WTC11 (cell line): ENCODE data around the gene PCSK5. TPM values are rescaled to one million over a fixed set of nuclear protein-coding genes. Genes with fewer than 3 reads are reported as not detected.

ENCODE experiments used
- ATAC-seq: fragments of 200-7000 bp; cut with Tn5 transposase; 2 replicates; pipeline ENCODE4 v1.10.0; 2021; ENCODE audit warnings: mild to moderate bottlenecking, moderate library complexity
- CTCF ChIA-PET: fragments of 300-600 bp; sonication (Branson Sonifier 250); formaldehyde crosslinking; loops from one replicate; lab custom pipeline; 2021; ENCODE audit warnings: antibody characterized with exemption; lab: Charles Lee
- POLR2A ChIA-PET: fragments of 350-600 bp; sonication (Branson Sonifier 250); formaldehyde crosslinking; loops from one replicate; lab custom pipeline; 2021; ENCODE audit warnings: antibody characterized with exemption; lab: Charles Lee
- DNase-seq: peaks from one replicate; pipeline ENCODE4 v3.0.0; 2021; ENCODE audit warnings: low spot score
- H3K27ac Mint-ChIP-seq: 2 replicates; pipeline ENCODE4 v1.8.0; 2021; ENCODE audit warnings: mixed read lengths
- H3K27me3 Mint-ChIP-seq: 2 replicates; pipeline ENCODE4 v1.8.0; 2021; ENCODE audit warnings: low read depth, mild to moderate bottlenecking, moderate library complexity, mixed read lengths
- H3K36me3 Mint-ChIP-seq: 2 replicates; pipeline ENCODE4 v1.8.0; 2021; ENCODE audit warnings: mixed read lengths
- H3K4me1 Mint-ChIP-seq: 2 replicates; pipeline ENCODE4 v1.8.0; 2022; ENCODE audit warnings: mixed read lengths
- H3K4me3 Mint-ChIP-seq: 2 replicates; pipeline ENCODE4 v1.8.0; 2021; ENCODE audit warnings: mild to moderate bottlenecking, moderate library complexity, mixed read lengths
- H3K9me3 Mint-ChIP-seq: 2 replicates; pipeline ENCODE4 v1.8.0; 2021; ENCODE audit warnings: mixed read lengths
- AR ChIP-seq: fragments of 250-450 bp; sonication (Bioruptor Pico); IDR thresholded peaks from 2 replicates; pipeline ENCODE4 v1.9.0; 2021; ENCODE audit warnings: mild to moderate bottlenecking
- ARID4B ChIP-seq: sonication (generic); formaldehyde crosslinking; IDR thresholded peaks from 2 replicates; pipeline ENCODE4 v1.8.0; 2023; ENCODE audit warnings: missing genetic modification reagents, mild to moderate bottlenecking, borderline replicate concordance
- ATF1 ChIP-seq: sonication (generic); formaldehyde crosslinking; IDR thresholded peaks from 2 replicates; pipeline ENCODE4 v1.8.1; 2023; ENCODE audit warnings: mild to moderate bottlenecking, moderate library complexity, missing genetic modification reagents
- ATF2 ChIP-seq: sonication (generic); formaldehyde crosslinking; IDR thresholded peaks from 2 replicates; pipeline ENCODE4 v1.8.1; 2022; ENCODE audit warnings: low read depth, missing genetic modification reagents, borderline replicate concordance
- CBFB ChIP-seq: sonication (generic); formaldehyde crosslinking; IDR thresholded peaks from 2 replicates; pipeline ENCODE4 v1.8.1; 2022; ENCODE audit warnings: mild to moderate bottlenecking, low read depth, missing genetic modification reagents
- CDX4 ChIP-seq: fragments of 250-450 bp; sonication (Bioruptor Pico); IDR thresholded peaks from 2 replicates; pipeline ENCODE4 v1.9.0; 2021; ENCODE audit warnings: moderate library complexity, mild to moderate bottlenecking, inconsistent platforms, borderline replicate concordance
- CREM ChIP-seq: sonication (generic); formaldehyde crosslinking; IDR thresholded peaks from 2 replicates; pipeline ENCODE4 v1.8.1; 2022; ENCODE audit warnings: mild to moderate bottlenecking, missing genetic modification reagents, moderate library complexity
- E2F5 ChIP-seq: sonication (generic); formaldehyde crosslinking; IDR thresholded peaks from 2 replicates; pipeline ENCODE4 v1.8.1; 2022; ENCODE audit warnings: mild to moderate bottlenecking, moderate library complexity, missing genetic modification reagents
- ETV6 ChIP-seq: sonication (generic); formaldehyde crosslinking; IDR thresholded peaks from 2 replicates; pipeline ENCODE4 v1.8.1; 2022; ENCODE audit warnings: mild to moderate bottlenecking, missing genetic modification reagents
- GABPB1 ChIP-seq: sonication (generic); formaldehyde crosslinking; IDR thresholded peaks from 2 replicates; pipeline ENCODE4 v1.8.1; 2023; ENCODE audit warnings: mild to moderate bottlenecking, missing genetic modification reagents
- IRF1 ChIP-seq: sonication (generic); formaldehyde crosslinking; IDR thresholded peaks from 2 replicates; pipeline ENCODE4 v1.8.0; 2023; ENCODE audit warnings: missing genetic modification reagents
- MAX ChIP-seq: sonication (generic); formaldehyde crosslinking; IDR thresholded peaks from 2 replicates; pipeline ENCODE4 v1.8.0; 2022; ENCODE audit warnings: mild to moderate bottlenecking, missing genetic modification reagents
- NR1H2 ChIP-seq: sonication (generic); formaldehyde crosslinking; IDR thresholded peaks from 2 replicates; pipeline ENCODE4 v1.9.0; 2021; ENCODE audit warnings: mild to moderate bottlenecking, moderate library complexity, missing genetic modification reagents
- PRRX2 ChIP-seq: fragments of 250-450 bp; sonication (Bioruptor Pico); IDR thresholded peaks from 2 replicates; pipeline ENCODE4 v1.8.0; 2021; ENCODE audit warnings: mild to moderate bottlenecking
- RELA ChIP-seq: sonication (generic); formaldehyde crosslinking; IDR thresholded peaks from 2 replicates; pipeline ENCODE4 v1.8.1; 2022; ENCODE audit warnings: missing genetic modification reagents, mild to moderate bottlenecking, borderline replicate concordance
- SMAD3 ChIP-seq: sonication (generic); formaldehyde crosslinking; IDR thresholded peaks from 2 replicates; pipeline ENCODE4 v1.8.0; 2022; ENCODE audit warnings: missing genetic modification reagents, mild to moderate bottlenecking, borderline replicate concordance
- STAT6 ChIP-seq: sonication (generic); formaldehyde crosslinking; conservative IDR thresholded peaks from 2 replicates; pipeline ENCODE4 v1.8.1; 2023; ENCODE audit warnings: mild to moderate bottlenecking, low read depth, missing genetic modification reagents, moderate library complexity
- TEAD1 ChIP-seq: sonication (generic); formaldehyde crosslinking; IDR thresholded peaks from 2 replicates; pipeline ENCODE4 v1.8.0; 2022; ENCODE audit warnings: mild to moderate bottlenecking, missing genetic modification reagents
- ZNF281 ChIP-seq: sonication (generic); formaldehyde crosslinking; IDR thresholded peaks from 2 replicates; pipeline ENCODE4 v1.8.0; 2023; ENCODE audit warnings: mild to moderate bottlenecking, missing genetic modification reagents
- ZNF671 ChIP-seq: fragments of 250-450 bp; sonication (Bioruptor Pico); IDR thresholded peaks from 2 replicates; pipeline ENCODE4 v1.8.0; 2021; ENCODE audit warnings: mild to moderate bottlenecking
- total RNA-seq: library from RNA; stranded (reverse); gene quantifications from 3 replicates; pipeline ENCODE4 v1.2.3, GENCODE V29; 2021

The PCSK5 gene
- total RNA-seq, 1 experiment from 2014 or later = 30.6 TPM

- ATAC-seq (no peak), DNase-seq (no peak)
- ChIA-PET POLR2A (interaction anchor here (0.6 to 0.7 kb wide), 2 partner anchors 8 to 427 kb away, joined by 3 to 8 read pairs; no protein-coding TSS in a partner anchor), CTCF (no interaction called here)
- TF ChIP-seq MAX (CRISPR knock-in tag) (no peak), GABPB1 (no peak), STAT6 (CRISPR knock-in tag) (no peak), ZNF671 (CRISPR knock-in tag) (no peak), ZNF281 (CRISPR knock-in tag) (no peak), NR1H2 (CRISPR knock-in tag) (no peak), IRF1 (CRISPR knock-in tag) (no peak), CBFB (CRISPR knock-in tag) (no peak), ATF1 (CRISPR knock-in tag) (no peak), AR (no peak), RELA (CRISPR knock-in tag) (no peak), TEAD1 (no peak), E2F5 (CRISPR knock-in tag) (no peak), SMAD3 (no peak), ARID4B (CRISPR knock-in tag) (no peak), ETV6 (CRISPR knock-in tag) (no peak), CDX4 (CRISPR knock-in tag) (no peak), CREM (CRISPR knock-in tag) (no peak), PRRX2 (CRISPR knock-in tag) (no peak), ATF2 (CRISPR knock-in tag) (no peak)
- no peak overlapping the region for H3K27ac Mint-ChIP-seq
- H3K4me3 Mint-ChIP-seq = no peak overlapping the region
- no peaks in the 10 kb centered on the region; the same call in 1 of the 2 replicates for H3K36me3 Mint-ChIP-seq
- peaks cover under 1% of the 10 kb centered on the region; the same call in 1 of the 2 replicates for H3K4me1 Mint-ChIP-seq
- peaks cover 4% of the 10 kb centered on the region; the same call in 1 of the 2 replicates for H3K9me3 Mint-ChIP-seq
- no peaks in the 10 kb centered on the region for H3K27me3 Mint-ChIP-seq
Observed at GRCh38 chr9:76357555-76357954, 467.1 kb downstream of the PCSK5 start.
